ENCODE measurements around the gene CDH13.

CDH13 gene

GRCh38 chr16:83270061-83270460 is 643.3 kb downstream of the CDH13 start:
- DNase-seq, result no peak

- DNase-seq, result no peak
These were observed 643.9 kb downstream of the CDH13 start for GRCh38 chr16:83270640-83271039.

- DNase-seq, result no peak
These were observed 644.4 kb downstream of the CDH13 start for GRCh38 chr16:83271123-83271522.

GRCh38 chr16:83271970-83272575 is 645.3 kb downstream of the CDH13 start:
- no peak for DNase-seq

GRCh38 chr16:83272843-83273242 is 646.1 kb downstream of the CDH13 start:
- no peak for DNase-seq

- no peak for DNase-seq
These were observed 646.9 kb downstream of the CDH13 start for GRCh38 chr16:83273504-83274173.

- no peak for DNase-seq
These were observed 652.5 kb downstream of the CDH13 start for GRCh38 chr16:83279251-83279650.

DNA sequence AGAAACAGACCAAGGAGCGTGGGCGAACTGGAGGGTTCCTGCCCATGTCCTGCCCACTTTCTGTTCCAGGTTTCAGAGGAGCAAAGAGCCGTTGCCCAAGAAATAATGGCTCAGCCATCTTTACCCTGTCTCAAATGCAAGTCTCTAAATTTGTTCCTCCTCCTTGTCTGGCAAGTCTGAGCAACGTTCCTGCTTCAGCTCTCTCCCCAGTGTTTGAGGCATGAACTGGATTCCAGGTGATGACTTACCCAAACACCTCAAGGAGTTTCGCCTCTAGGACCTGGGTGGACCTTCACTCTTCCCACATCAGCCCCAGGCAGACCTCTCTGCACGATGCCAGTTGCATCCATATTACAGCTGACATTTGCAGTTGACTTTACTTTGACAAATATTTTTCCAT is 659.2 kb downstream of the CDH13 start:
- DNase-seq, result no peak

DNA sequence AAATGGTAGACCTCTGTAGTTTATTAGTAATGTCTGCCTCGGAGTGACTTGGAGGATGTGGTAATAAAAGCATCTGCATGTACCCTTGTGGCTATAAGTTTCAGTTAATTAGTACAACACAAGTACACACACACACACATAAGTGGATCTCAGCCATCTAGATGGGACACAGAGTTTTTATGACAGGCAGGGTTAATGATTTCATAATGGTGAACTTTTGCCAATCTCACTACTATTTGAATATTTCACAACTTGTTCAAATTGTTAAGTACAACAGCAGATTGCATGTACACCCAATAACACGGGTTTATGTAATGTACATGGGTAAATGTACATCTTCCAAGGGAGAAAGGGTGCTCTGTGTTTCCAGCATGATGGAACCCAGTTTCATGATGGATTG is 669.7 kb downstream of the CDH13 start:
- DNase-seq, result no peak

DNA sequence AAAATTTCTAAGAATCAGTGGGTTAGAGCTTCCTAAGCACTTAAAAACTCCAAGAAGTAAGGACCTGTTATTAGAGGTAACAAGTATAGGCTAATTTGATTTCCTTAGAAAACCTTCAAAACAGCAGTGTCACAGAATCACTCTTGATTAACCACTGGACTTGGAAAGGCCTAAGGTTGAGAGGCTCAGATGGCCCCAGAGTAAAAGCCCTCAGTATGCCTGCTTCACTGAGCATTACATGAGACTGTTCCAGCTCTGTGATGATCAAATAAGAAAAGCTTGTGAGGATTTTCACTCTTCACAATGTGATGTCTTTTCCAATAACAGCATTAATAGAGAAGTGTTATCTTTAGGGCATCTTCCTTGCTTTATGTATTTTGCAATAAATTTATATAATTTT is 671.8 kb downstream of the CDH13 start:
- no peak for DNase-seq

GRCh38 chr16:83300326-83300725 is 673.6 kb downstream of the CDH13 start:
- no peak for DNase-seq

DNA sequence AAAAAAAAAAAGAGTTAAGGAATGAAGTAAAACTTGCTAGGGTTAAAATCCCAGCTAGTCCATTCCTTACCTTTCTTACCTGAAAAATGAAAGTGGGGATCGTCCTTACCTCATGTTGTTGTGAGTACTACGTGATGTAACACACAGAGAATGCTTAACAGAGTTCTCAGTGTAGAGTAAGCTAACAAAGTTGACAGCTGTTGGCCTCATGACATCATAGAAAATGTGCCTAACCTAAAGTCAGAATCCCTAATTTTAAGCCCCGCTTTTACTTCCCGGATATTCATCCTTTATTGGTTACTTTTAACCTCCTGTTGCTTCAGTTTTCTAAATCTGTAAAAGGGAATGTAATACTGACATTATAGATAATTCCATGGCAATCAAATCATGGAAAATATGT is 675.2 kb downstream of the CDH13 start:
- DNase-seq, result no peak

- DNase-seq, result no peak
These were observed 676.1 kb downstream of the CDH13 start for GRCh38 chr16:83302853-83303252.

GRCh38 chr16:83305092-83305491 is 678.3 kb downstream of the CDH13 start:
- no peak for DNase-seq

- no peak for DNase-seq
These were observed 680.3 kb downstream of the CDH13 start for GRCh38 chr16:83306961-83307593.

DNA sequence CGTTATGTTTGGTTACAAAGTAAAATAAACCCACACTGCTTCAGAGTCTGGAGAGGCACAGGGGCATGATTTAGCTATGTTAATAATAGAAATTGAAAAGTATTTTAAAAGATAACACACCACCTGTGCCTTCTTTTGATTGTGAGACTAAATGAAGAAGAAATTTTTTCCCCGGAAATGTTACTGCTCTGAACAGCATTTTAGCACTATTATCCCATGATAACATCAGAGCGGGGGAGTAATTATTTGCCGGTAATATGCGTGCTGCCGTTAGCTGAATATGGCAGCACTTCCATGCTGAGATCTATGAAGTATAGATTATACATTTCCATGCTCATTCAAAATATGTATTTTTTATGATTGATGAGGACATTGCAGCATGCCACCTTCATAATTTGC is 680.8 kb downstream of the CDH13 start:
- no peak for DNase-seq

- DNase-seq, result no peak
These were observed 681.6 kb downstream of the CDH13 start for GRCh38 chr16:83308414-83308813.

DNA sequence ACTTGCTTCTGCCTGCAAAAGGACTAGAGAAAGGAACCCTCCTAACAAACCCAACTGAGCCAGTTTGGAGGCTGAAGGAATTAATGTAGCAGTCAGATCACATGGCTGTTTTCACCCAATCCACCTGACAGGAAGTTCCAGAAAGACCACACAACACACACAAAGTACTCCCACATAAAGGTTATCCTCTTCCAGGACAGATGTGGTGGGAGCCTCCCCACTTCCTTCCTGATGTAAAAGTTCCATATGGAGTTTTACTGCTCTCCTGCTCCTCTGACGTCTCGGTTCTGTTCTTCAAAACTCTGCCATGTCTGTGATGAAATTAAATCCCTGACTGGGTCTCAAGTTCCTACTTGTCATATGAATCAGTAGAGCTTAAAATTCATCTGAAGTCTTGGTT is 684.0 kb downstream of the CDH13 start:
- DNase-seq, result no peak

- no peak for DNase-seq
These were observed 685.4 kb downstream of the CDH13 start for GRCh38 chr16:83312015-83312717.

DNA sequence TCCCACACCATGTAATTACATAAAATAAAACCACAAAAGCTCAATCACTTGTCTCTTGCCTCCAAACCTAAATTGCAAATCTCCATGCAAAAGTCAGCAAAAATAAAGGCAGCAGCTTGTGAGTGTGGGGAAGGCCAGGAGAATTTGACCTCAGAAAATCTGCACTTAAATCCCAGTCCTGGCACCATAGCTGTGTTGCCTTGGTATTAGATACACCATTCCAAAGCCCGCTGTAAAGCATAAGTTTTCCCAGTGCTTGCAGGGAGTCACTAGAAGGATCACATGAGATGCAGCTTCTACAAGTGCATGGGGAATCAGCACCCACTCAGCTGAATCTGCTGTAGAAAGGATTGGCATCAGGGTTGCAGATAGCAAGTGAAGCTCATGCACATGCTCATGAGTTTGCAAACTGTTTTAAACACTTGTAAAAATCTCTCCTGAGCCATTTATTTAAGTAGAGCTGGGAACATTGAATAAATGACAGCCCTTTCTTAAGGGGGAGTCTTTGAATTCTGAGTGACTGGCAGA is 686.0 kb downstream of the CDH13 start:
- no peak for DNase-seq

- no peak for DNase-seq
These were observed 688.5 kb downstream of the CDH13 start for GRCh38 chr16:83315271-83315670.

GRCh38 chr16:83316458-83316857 is 689.7 kb downstream of the CDH13 start:
- DNase-seq, result no peak

DNA sequence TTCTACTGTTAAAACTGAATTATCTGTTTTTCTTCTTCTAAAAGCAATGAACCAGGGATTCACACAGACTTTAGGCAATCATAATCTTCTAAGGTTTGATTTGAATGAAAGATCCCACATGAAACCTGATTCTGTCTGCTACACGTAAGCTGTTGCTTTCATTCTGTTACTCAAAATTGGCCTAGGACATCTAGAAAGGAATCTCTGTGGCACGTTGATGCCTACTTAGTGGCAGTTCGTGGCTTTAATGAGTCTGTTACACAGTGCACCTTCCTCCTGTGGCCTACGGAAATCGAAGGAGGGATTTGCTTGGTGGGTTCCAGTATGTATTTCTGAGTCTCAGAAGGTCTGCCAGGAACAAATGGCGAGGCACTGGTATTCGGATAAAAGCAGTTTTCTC is 691.6 kb downstream of the CDH13 start:
- DNase-seq, result no peak

- DNase-seq, result no peak
These were observed 702.2 kb downstream of the CDH13 start for GRCh38 chr16:83328936-83329335.

Measured in NCI-H1694 treated with DMSO at 0.1 percent for 48 hours (cell line).